Muscle layer of colon (tissue), 2 donors: ENCODE results near the gene ZDHHC11B.
"Not testable (repeated sequence)": the region's sequence is repeated elsewhere in the genome, so short reads cannot be mapped to it uniquely, and the experiment has no call there.

Experiments
- H3K27ac ChIP-seq: one replicate; pipeline ENCODE4 v1.7.0; 2013; ENCODE audit warnings: low read depth, mild to moderate bottlenecking, low read length, moderate library complexity
- H3K27me3 ChIP-seq, 2 donors: one replicate each; pipeline ENCODE4 v1.7.0; 2013; ENCODE audit warnings: low read length in 2 of 2, mild to moderate bottlenecking in 2 of 2; ENCODE audit not compliant: insufficient read depth in 2 of 2, control insufficient read depth in 1 of 2
- H3K36me3 ChIP-seq: one replicate; pipeline ENCODE4 v1.7.0; 2013; ENCODE audit warnings: mild to moderate bottlenecking, low read length; ENCODE audit not compliant: insufficient read depth
- H3K4me1 ChIP-seq: one replicate; pipeline ENCODE4 v1.7.0; 2013; ENCODE audit warnings: mild to moderate bottlenecking, low read length; ENCODE audit not compliant: insufficient read depth
- H3K4me3 ChIP-seq, 2 donors: one replicate each; pipeline ENCODE4 v1.7.0; 2013; ENCODE audit warnings: low read length in 2 of 2, low read depth in 1 of 2, mild to moderate bottlenecking in 1 of 2, moderate library complexity in 1 of 2
- H3K9ac ChIP-seq: one replicate; pipeline ENCODE4 v1.7.0; 2013; ENCODE audit warnings: low read length
- H3K9me3 ChIP-seq: one replicate; pipeline ENCODE4 v1.7.0; 2013; ENCODE audit warnings: mild to moderate bottlenecking, low read length
- donor health status: abdominal sarcoma.
- donor health status: Adenocarcinoma of cecum.

Gene ZDHHC11B

GRCh38 chr5:746258-746761, 38.2 kb downstream of the ZDHHC11B start:
- Histone ChIP-seq H3K4me3 (no peak overlapping the region), H3K27ac (no peak overlapping the region), H3K4me1 (no peaks in the 10 kb centered on the region), H3K9ac (no peak overlapping the region), H3K9me3 (no peaks in the 10 kb centered on the region), H3K36me3 (no peaks in the 10 kb centered on the region), H3K27me3 (no peaks in the 10 kb centered on the region)

GRCh38 chr5:745272-746142, 39.0 kb downstream of the ZDHHC11B start:
- not testable (repeated sequence) for H3K4me1 ChIP-seq, H3K27me3 ChIP-seq, H3K9me3 ChIP-seq, H3K4me3 ChIP-seq, H3K27ac ChIP-seq, H3K9ac ChIP-seq, H3K36me3 ChIP-seq

- not testable (repeated sequence) for H3K9me3 ChIP-seq, H3K36me3 ChIP-seq, H3K27ac ChIP-seq, H3K4me1 ChIP-seq, H3K27me3 ChIP-seq, H3K4me3 ChIP-seq, H3K9ac ChIP-seq
Observed at GRCh38 chr5:743696-744404, 40.7 kb downstream of the ZDHHC11B start.

- H3K36me3 ChIP-seq, H3K27ac ChIP-seq, H3K9me3 ChIP-seq, H3K4me3 ChIP-seq, H3K4me1 ChIP-seq, H3K9ac ChIP-seq, H3K27me3 ChIP-seq: not testable (repeated sequence)
Observed at GRCh38 chr5:742276-742675, 42.3 kb downstream of the ZDHHC11B start.

GRCh38 chr5:734145-734544, 50.4 kb downstream of the ZDHHC11B start:
- H3K9ac ChIP-seq, H3K4me3 ChIP-seq, H3K9me3 ChIP-seq, H3K27ac ChIP-seq, H3K27me3 ChIP-seq, H3K4me1 ChIP-seq: not testable (repeated sequence)
- peaks cover 16% of the 10 kb centered on the region for H3K36me3 ChIP-seq

- not testable (repeated sequence) for H3K9ac ChIP-seq, H3K4me3 ChIP-seq, H3K9me3 ChIP-seq, H3K4me1 ChIP-seq, H3K27ac ChIP-seq, H3K27me3 ChIP-seq
- H3K36me3 ChIP-seq = peaks cover 16% of the 10 kb centered on the region
Observed at GRCh38 chr5:732754-733454, 51.6 kb downstream of the ZDHHC11B start.

GRCh38 chr5:729225-729624, 55.3 kb downstream of the ZDHHC11B start:
- not testable (repeated sequence) for H3K9ac ChIP-seq, H3K27ac ChIP-seq, H3K4me3 ChIP-seq, H3K27me3 ChIP-seq, H3K9me3 ChIP-seq, H3K4me1 ChIP-seq
- peaks cover 16% of the 10 kb centered on the region for H3K36me3 ChIP-seq

- not testable (repeated sequence) for H3K27ac ChIP-seq, H3K27me3 ChIP-seq, H3K36me3 ChIP-seq, H3K4me3 ChIP-seq, H3K9ac ChIP-seq, H3K4me1 ChIP-seq, H3K9me3 ChIP-seq
Observed at GRCh38 chr5:727087-727486, 57.4 kb downstream of the ZDHHC11B start.

- not testable (repeated sequence) for H3K36me3 ChIP-seq, H3K9ac ChIP-seq, H3K27me3 ChIP-seq, H3K9me3 ChIP-seq, H3K4me1 ChIP-seq, H3K27ac ChIP-seq, H3K4me3 ChIP-seq
Observed at GRCh38 chr5:723865-724264, 60.7 kb downstream of the ZDHHC11B start.

GRCh38 chr5:723309-723708, 61.2 kb downstream of the ZDHHC11B start:
- H3K4me3 ChIP-seq, H3K4me1 ChIP-seq, H3K27ac ChIP-seq, H3K27me3 ChIP-seq, H3K36me3 ChIP-seq, H3K9ac ChIP-seq, H3K9me3 ChIP-seq: not testable (repeated sequence)

GRCh38 chr5:719379-719778, 65.2 kb downstream of the ZDHHC11B start:
- H3K36me3 ChIP-seq = not testable (repeated sequence)

More at GRCh38 chr5:719379-719778, 65.2 kb downstream of the ZDHHC11B start:
- H3K4me1 ChIP-seq, H3K9ac ChIP-seq, H3K27me3 ChIP-seq, H3K4me3 ChIP-seq, H3K27ac ChIP-seq, H3K9me3 ChIP-seq: not testable (repeated sequence)
